Keratinocyte (primary cell): ENCODE results near the gene VAV2. TPM values are rescaled to one million over a fixed set of nuclear protein-coding genes. Genes with fewer than 3 reads are reported as not detected.

Experiments
- DNase-seq: peaks from one replicate; pipeline ENCODE4 v3.0.0-alpha.2; 2011; ENCODE audit warnings: low read depth, missing footprints, low spot score
- FAIRE-seq: peaks from 2 replicates; lab custom pipeline; 2011; peaks lifted over from hg19 to GRCh38; lab: Jason Lieb, UNC
- H2AFZ ChIP-seq: 2 replicates; pipeline ENCODE4 v1.6.0; 2012; ENCODE audit warnings: low read length, control low read depth, inconsistent platforms; ENCODE audit not compliant: control insufficient read depth
- H3K27ac ChIP-seq: 2 replicates; pipeline ENCODE4 v1.5.1; 2011; ENCODE audit warnings: low read length; ENCODE audit not compliant: control insufficient read depth, insufficient read depth
- H3K27me3 ChIP-seq: 3 replicates; pipeline ENCODE4 v1.6.0; 2011; ENCODE audit warnings: low read length; ENCODE audit not compliant: control insufficient read depth, insufficient read depth; ENCODE audit errors: extremely low read depth
- H3K36me3 ChIP-seq, 2 experiments: 2 replicates in 1 of 2; 3 replicates in 1 of 2; pipeline ENCODE4 v1.5.1; 2011; ENCODE audit warnings: low read length in 2 of 2, mild to moderate bottlenecking in 1 of 2; ENCODE audit not compliant: control insufficient read depth in 2 of 2, insufficient read depth in 2 of 2; ENCODE audit errors: extremely low read depth in 1 of 2
- H3K4me1 ChIP-seq: 3 replicates; pipeline ENCODE4 v1.5.1; 2011; ENCODE audit warnings: low read length; ENCODE audit not compliant: control insufficient read depth, insufficient read depth; ENCODE audit errors: extremely low read depth
- H3K4me2 ChIP-seq: 3 replicates; pipeline ENCODE4 v1.6.0; 2011; ENCODE audit warnings: low read depth, low read length; ENCODE audit not compliant: control insufficient read depth, insufficient read depth; ENCODE audit errors: extremely low read depth
- H3K4me3 ChIP-seq, 3 experiments: fragments of 200-600 bp in 1 of 3; sonication (generic) in 1 of 3; 2 replicates in 2 of 3; 3 replicates in 1 of 3; pipeline ENCODE4 v1.5.1; 2011 to 2016; ENCODE audit warnings: low read length in 3 of 3, mild to moderate bottlenecking in 3 of 3, control low read depth in 2 of 3, inconsistent platforms in 1 of 3, low read depth in 1 of 3, mixed read lengths in 1 of 3, mixed run types in 1 of 3, moderate library complexity in 1 of 3; ENCODE audit not compliant: control insufficient read depth in 2 of 3, insufficient read depth in 2 of 3; ENCODE audit errors: extremely low read depth in 1 of 3
- H3K79me2 ChIP-seq: 2 replicates; pipeline ENCODE4 v1.6.0; 2012; ENCODE audit warnings: low read length; ENCODE audit not compliant: control insufficient read depth, insufficient read depth
- H3K9ac ChIP-seq: 3 replicates; pipeline ENCODE4 v1.6.0; 2011; ENCODE audit warnings: low read length; ENCODE audit not compliant: control insufficient read depth, insufficient read depth; ENCODE audit errors: extremely low read depth
- H3K9me1 ChIP-seq: 3 replicates; pipeline ENCODE4 v1.6.0; 2011; ENCODE audit warnings: low read length; ENCODE audit not compliant: control insufficient read depth, insufficient read depth; ENCODE audit errors: extremely low read depth
- H3K9me3 ChIP-seq: 2 replicates; pipeline ENCODE4 v1.5.1; 2012; ENCODE audit warnings: low read depth, low read length; ENCODE audit not compliant: control insufficient read depth
- H4K20me1 ChIP-seq: 3 replicates; pipeline ENCODE4 v1.6.0; 2011; ENCODE audit warnings: low read length; ENCODE audit not compliant: control insufficient read depth, insufficient read depth; ENCODE audit errors: extremely low read depth
- CTCF ChIP-seq, 3 experiments: IDR thresholded peaks in 1 of 3; conservative IDR thresholded peaks in 1 of 3; optimal IDR thresholded peaks in 1 of 3; 2 replicates in 2 of 3; 3 replicates in 1 of 3; pipeline versions ENCODE3 to v1.5.1; 2011; ENCODE audit warnings: low read length in 3 of 3, mild to moderate bottlenecking in 3 of 3, moderate library complexity in 2 of 3, control low read depth in 1 of 3, inconsistent platforms in 1 of 3; ENCODE audit not compliant: insufficient read depth in 2 of 3; ENCODE audit errors: extremely low read depth in 1 of 3
- EZH2 ChIP-seq: IDR thresholded peaks from one replicate; pipeline ENCODE4 v1.6.1; 2012; ENCODE audit warnings: inconsistent platforms, mild to moderate bottlenecking, low read length, moderate library complexity
- dilution Hi-C: fragments of 300-500 bp; cut with MboI; formaldehyde crosslinking; loops from one replicate; pipeline ENCODE4 v1.7.0; 2020; ENCODE audit warnings: low sequenced_read_pairs; ENCODE audit not compliant: extremely low pct_ligation_motif_present
- polyA plus RNA-seq, 5 experiments: library from polyadenylated mRNA; depleted of rRNA in 3 of 5; stranded (reverse) in 3 of 5; stranded (forward) in 1 of 5; unstranded in 1 of 5; fragments of >200 nt; gene quantifications; 1 replicate in 1 of 5; 2 replicates in 3 of 5; 3 replicates in 1 of 5; pipeline versions ENCODE4 v1.2.1 to v1.2.3, GENCODE V29; 2011 to 2012; ENCODE audit warnings: missing spikeins in 2 of 5, low read depth in 1 of 5, low replicate concordance in 1 of 5

Gene VAV2
- polyA plus RNA-seq, 1 donor (not counting 4 experiments of a cell fraction or from before 2014, with no cell fraction given), result 16.4 TPM

GRCh38 chr9:133864011-133864410 lies 128.1 kb downstream of the VAV2 start:
- Histone ChIP-seq H3K4me1 (no peaks in the 10 kb centered on the region), H3K9me1 (no peaks in the 10 kb centered on the region), H3K36me3 (peaks cover 4 to 11% of the 10 kb centered on the region in 2 experiments), H4K20me1 (peaks cover 3% of the 10 kb centered on the region), H3K27me3 (no peaks in the 10 kb centered on the region), H3K9me3 (no peaks in the 10 kb centered on the region), H2AFZ (no peak overlapping the region), H3K4me2 (no peak overlapping the region), H3K27ac (no peak overlapping the region), H3K79me2 (peaks cover 68% of the 10 kb centered on the region), H3K4me3 (no peak overlapping the region), H3K9ac (no peak overlapping the region)
- no peak for TF ChIP-seq EZH2
- no peak for TF ChIP-seq CTCF (optimal IDR thresholded peaks at IDR 0.05 in 1 of 3, IDR thresholded peaks at IDR 0.05 in 1 of 3, conservative IDR thresholded peaks at IDR 0.05 in 1 of 3; ENCODE audit: extremely low read depth in 1 of 3, insufficient read depth in 2 of 3, low read length in 3 of 3)
- FAIRE-seq (no peak), DNase-seq (no peak)
- dilution Hi-C loops, result no loop called here

- Histone ChIP-seq H3K27me3 (no peaks in the 10 kb centered on the region), H4K20me1 (peaks cover 3% of the 10 kb centered on the region), H2AFZ (no peak overlapping the region), H3K9me1 (no peaks in the 10 kb centered on the region), H3K9me3 (no peaks in the 10 kb centered on the region), H3K27ac (no peak overlapping the region), H3K36me3 (peaks cover under 1 to 15% of the 10 kb centered on the region in 2 experiments), H3K79me2 (peaks cover 61% of the 10 kb centered on the region), H3K4me2 (no peak overlapping the region), H3K9ac (no peak overlapping the region), H3K4me3 (no peak overlapping the region), H3K4me1 (no peaks in the 10 kb centered on the region)
- dilution Hi-C loops, result no loop called here
- FAIRE-seq, result no peak
- TF ChIP-seq CTCF (optimal IDR thresholded peaks at IDR 0.05 in 1 of 3, IDR thresholded peaks at IDR 0.05 in 1 of 3, conservative IDR thresholded peaks at IDR 0.05 in 1 of 3; ENCODE audit: extremely low read depth in 1 of 3, insufficient read depth in 2 of 3, low read length in 3 of 3) (no peak), EZH2 (no peak)
- no peak for DNase-seq
These were observed 128.9 kb downstream of the VAV2 start for GRCh38 chr9:133863257-133863592.
